K562 (cell line): ENCODE results near the gene FEV. TPM values are rescaled to one million over a fixed set of nuclear protein-coding genes. Genes with fewer than 3 reads are reported as not detected.

ENCODE experiments used
- ATAC-seq: fragments of 200-7000 bp; cut with Tn5 transposase; 3 replicates; pipeline ENCODE4 v1.9.1; 2020; ENCODE audit warnings: moderate library complexity
- BruUV-seq: library from RNA; stranded (reverse); fragments of 400-500 nt; replicated peaks from 2 replicates; lab custom pipeline; 2021; lab: Mats Ljungman, UMichigan
- CTCF ChIA-PET: fragments of 300-600 bp; formaldehyde crosslinking; extraction: SDS; loops from one replicate; lab custom pipeline; 2021; ENCODE audit warnings: low intra/inter-chr PET ratio; lab: Yijun Ruan, JAX
- POLR2A ChIA-PET: fragments of 300-600, 350-650 bp; sonication (Branson Sonifier 250); formaldehyde crosslinking; extraction: SDS; loops from one replicate; lab custom pipeline; 2021; ENCODE audit warnings: antibody characterized with exemption, inconsistent platforms; lab: Yijun Ruan, JAX
- DNase-seq, 4 experiments: peaks; one replicate each; pipeline versions ENCODE4 v3.0.0 to v3.0.0-alpha.2; 2011 to 2018; ENCODE audit warnings: low spot score in 3 of 4, mixed read lengths in 3 of 4; ENCODE audit errors: extremely low read depth in 1 of 4
- FAIRE-seq: peaks from 2 replicates; lab custom pipeline; 2011; peaks lifted over from hg19 to GRCh38; lab: Jason Lieb, UNC
- H2AFZ ChIP-seq: 2 replicates; pipeline ENCODE4 v1.6.0; 2011; ENCODE audit warnings: low read depth, low read length, control low read depth, inconsistent platforms
- H3K27ac ChIP-seq: fragments of 200-600 bp; 3 replicates; pipeline ENCODE4 v1.8.0; 2011; ENCODE audit warnings: low read depth, mild to moderate bottlenecking, control low read depth, inconsistent platforms, low read length, moderate library complexity, mixed read lengths; ENCODE audit errors: extremely low read depth
- H3K27me3 ChIP-seq, 2 experiments: fragments of 300-600 bp in 1 of 2; 2 replicates in 1 of 2; 3 replicates in 1 of 2; pipeline versions ENCODE4 v1.6.0 to v1.8.0; 2011; ENCODE audit warnings: inconsistent platforms in 2 of 2, low read length in 2 of 2, mild to moderate bottlenecking in 1 of 2, mixed read lengths in 1 of 2, moderate library complexity in 1 of 2; ENCODE audit not compliant: control insufficient read depth in 2 of 2, insufficient read depth in 2 of 2
- H3K36me3 ChIP-seq: fragments of 300-600 bp; 3 replicates; pipeline ENCODE4 v1.8.0; 2011; ENCODE audit warnings: mild to moderate bottlenecking, low read length, inconsistent platforms; ENCODE audit not compliant: control insufficient read depth, insufficient read depth
- H3K4me1 ChIP-seq, 2 experiments: fragments of 200-600 bp in 1 of 2; replicated peaks in 1 of 2; 2 replicates in 1 of 2; 3 replicates in 1 of 2; pipeline versions ENCODE4 v1.5.1 to v1.8.0; 2011; ENCODE audit warnings: inconsistent platforms in 2 of 2, low read length in 2 of 2, mild to moderate bottlenecking in 1 of 2, mixed read lengths in 1 of 2, moderate library complexity in 1 of 2; ENCODE audit not compliant: control insufficient read depth in 2 of 2, insufficient read depth in 2 of 2
- H3K4me2 ChIP-seq: 2 replicates; pipeline ENCODE4 v1.6.1; 2011; ENCODE audit warnings: low read length, control low read depth, inconsistent platforms, mixed read lengths; ENCODE audit not compliant: insufficient read depth
- H3K4me3 ChIP-seq: fragments of 200-600 bp; sonication (generic), shearing (Covaris generic); 2 replicates; pipeline ENCODE4 v1.5.1; 2016; ENCODE audit warnings: control low read depth, inconsistent platforms
- H3K79me2 ChIP-seq: fragments of 200-600 bp; 3 replicates; pipeline ENCODE4 v1.8.0; 2011; ENCODE audit warnings: low read length, inconsistent platforms; ENCODE audit not compliant: control insufficient read depth, insufficient read depth
- H3K9ac ChIP-seq, 2 experiments: 2 replicates each; pipeline versions ENCODE4 v1.6.0 to v1.6.1; 2011; ENCODE audit warnings: low read depth in 2 of 2, low read length in 2 of 2, control low read depth in 1 of 2, inconsistent platforms in 1 of 2, mild to moderate bottlenecking in 1 of 2, mixed read lengths in 1 of 2; ENCODE audit not compliant: insufficient read depth in 1 of 2
- H3K9me1 ChIP-seq: one replicate; pipeline ENCODE4 v1.6.0; 2011; ENCODE audit warnings: inconsistent platforms, mild to moderate bottlenecking, low read length, moderate library complexity; ENCODE audit not compliant: control insufficient read depth, insufficient read depth
- H3K9me3 ChIP-seq: replicated peaks from 2 replicates; pipeline ENCODE4 v1.5.1; 2011; ENCODE audit warnings: low read depth, low read length, inconsistent platforms; ENCODE audit not compliant: control insufficient read depth, insufficient read depth
- H4K20me1 ChIP-seq: replicated peaks from 2 replicates; pipeline ENCODE4 v1.6.1; 2011; ENCODE audit warnings: low read length, inconsistent platforms, mixed read lengths; ENCODE audit not compliant: control insufficient read depth, insufficient read depth
- THRAP3 ChIP-seq: fragments of 450-650 bp; IDR thresholded peaks from 2 replicates; pipeline ENCODE4 v1.6.1; 2016; ENCODE audit warnings: mild to moderate bottlenecking, inconsistent platforms, borderline replicate concordance
- ZBTB33 ChIP-seq: sonication (generic); formaldehyde crosslinking; IDR thresholded peaks from 2 replicates; pipeline ENCODE4 v1.8.1; 2023; ENCODE audit warnings: mild to moderate bottlenecking, missing genetic modification reagents
- ZNF592 ChIP-seq: fragments of 450-650 bp; IDR thresholded peaks from 2 replicates; pipeline ENCODE4 v1.6.1; 2017; ENCODE audit warnings: antibody characterized with exemption, mild to moderate bottlenecking
- WGBS: fragments of 100-300 bp; shearing (Covaris generic); methylation state at CpG from one replicate; pipeline ENCODE4 v1.1.6; 2016; ENCODE audit warnings: low coverage, mixed read lengths; ENCODE audit not compliant: insufficient coverage; ENCODE audit errors: missing lambda C conversion rate; 5-methylcytosine and 5-hydroxymethylcytosine counted together
- in situ Hi-C: fragments of 300-500 bp; cut with MboI; formaldehyde crosslinking; loops from 4 replicates; pipeline ENCODE4 v1.15.0; 2018; ENCODE audit warnings: inconsistent platforms, mixed read lengths
- intact Hi-C: fragments of 100-400 bp; cut with micrococcal nuclease; formaldehyde crosslinking; loops from 2 replicates; pipeline ENCODE4 v1.14.2; 2022
- polyA plus RNA-seq, 8 experiments: library from polyadenylated mRNA; depleted of rRNA in 4 of 8; stranded (reverse) in 5 of 8; unstranded in 3 of 8; fragments of >200 nt; fragmentation: Nextera tagmentation in 2 of 8; fragmentation: Illumina TruSeq in 1 of 8; extraction: Ambion mirVana in 2 of 8; extraction: Trizol in 1 of 8; gene quantifications; 2 replicates each; pipeline versions ENCODE4 v1.2.1 to v1.2.3, GENCODE V29; 2011 to 2014; ENCODE audit warnings: inconsistent platforms in 1 of 8, missing spikeins in 1 of 8
- total RNA-seq, 7 experiments: library from RNA; depleted of rRNA in 6 of 7; stranded (reverse); fragments of >200 nt in 6 of 7; fragmentation: Illumina TruSeq in 2 of 7; extraction: Trizol in 2 of 7; gene quantifications; 2 replicates each; pipeline versions ENCODE4 v1.2.1 to v1.2.3, GENCODE V29; 2011 to 2021; ENCODE audit warnings: low replicate concordance in 1 of 7

Gene FEV
- total and polyA plus RNA-seq, 9 of the 15 experiments (the other 6 are each of a cell fraction or from before 2014, with no cell fraction given), result 0.08 to 1.6 (median 0.62) TPM; not detected in 1

- H3K4me3 ChIP-seq, result no peak overlapping the region
- POLR2A ChIA-PET, result interaction anchor here (0.7 kb wide), 1 partner anchor 17 kb away, joined by 3 read pairs; no protein-coding TSS in a partner anchor
- H3K79me2 ChIP-seq, result no peaks in the 10 kb centered on the region
- no peak overlapping the region for H2AFZ ChIP-seq
- H3K27ac ChIP-seq, result no peak overlapping the region
- peaks cover 0 to 36% of the 10 kb centered on the region in 2 experiments; a peak in 3 of 5 replicates for H3K27me3 ChIP-seq
- H3K4me1 ChIP-seq, result peaks cover 2 to 24% of the 10 kb centered on the region in 2 experiments; a peak in 3 of 5 replicates
- no peaks in the 10 kb centered on the region for H3K9me1 ChIP-seq
- H4K20me1 ChIP-seq, result no peaks in the 10 kb centered on the region
- BruUV-seq, result no TSS peak
- no peaks in the 10 kb centered on the region for H3K36me3 ChIP-seq
- no peak for FAIRE-seq
- no peaks in the 10 kb centered on the region for H3K9me3 ChIP-seq
- no peak for ATAC-seq
- H3K4me2 ChIP-seq, result no peak overlapping the region
- peak overlapping the region in 1 of 2 experiments; percentile 26; a peak in 1 of 4 replicates for H3K9ac ChIP-seq
- intact Hi-C loops (loop anchor here (5.0 kb wide), 1 partner anchor 64 kb away; no protein-coding TSS in a partner anchor), in situ Hi-C loops (no loop called here)
- CTCF ChIA-PET, result no interaction called here
- WGBS, result 32% methylated on average over 15 of the region's 44 CpGs
- no peak for DNase-seq
- TF ChIP-seq ZNF592 (no peak), THRAP3 (no peak), ZBTB33 (CRISPR knock-in tag) (peak; percentile 80)
Observed at GRCh38 chr2:218992703-218993344, 7.8 kb upstream of the FEV start.
